Measurements from ENCODE around the gene MORN1. TPM values are rescaled to one million over a fixed set of nuclear protein-coding genes. Genes with fewer than 3 reads are reported as not detected.

MORN1 gene
- total RNA-seq, 4 donors from 2014 or later, result 5.7 to 9.7 (median 7.1) TPM

- H3K4me3 ChIP-seq (ENCODE audit: low read depth, poor library complexity, severe bottlenecking), result no peak overlapping the region
- TF ChIP-seq POLR2A (IDR thresholded peaks at IDR 0.05), result no peak
- no peak for TF ChIP-seq CTCF (IDR thresholded peaks at IDR 0.05)
- 66 to 71% methylated on average over 19 of the region's 19 CpGs for WGBS, 2 donors
- intact Hi-C loops (cut with DNase I; ENCODE audit: low total_unique reads), result no loop called here
- no peak for DNase-seq (ENCODE audit: low spot score in 2 of 2)
Observed at GRCh38 chr1:2403273-2403672, 11.9 kb upstream of the MORN1 start.

- 90 to 91% methylated on average over 22 of the region's 23 CpGs for WGBS, 2 donors
- TF ChIP-seq CTCF (IDR thresholded peaks at IDR 0.05), result no peak
- TF ChIP-seq POLR2A (IDR thresholded peaks at IDR 0.05), result no peak
- H3K4me3 ChIP-seq (ENCODE audit: low read depth, poor library complexity, severe bottlenecking), result no peak overlapping the region
- no peak for DNase-seq (ENCODE audit: low spot score in 2 of 2)
- intact Hi-C loops (cut with DNase I; ENCODE audit: low total_unique reads), result no loop called here
Observed at GRCh38 chr1:2402420-2402819, 11.1 kb upstream of the MORN1 start.

GRCh38 chr1:2400950-2401649 is 9.7 kb upstream of the MORN1 start:
- 81 to 88% methylated on average over 13 to 14 of the region's 14 CpGs for WGBS, 2 donors
- TF ChIP-seq POLR2A (IDR thresholded peaks at IDR 0.05) (no peak), CTCF (IDR thresholded peaks at IDR 0.05) (no peak)
- H3K4me3 ChIP-seq (ENCODE audit: low read depth, poor library complexity, severe bottlenecking), result no peak overlapping the region
- intact Hi-C loops (cut with DNase I; ENCODE audit: low total_unique reads), result no loop called here
- DNase-seq (ENCODE audit: low spot score in 2 of 2), result no peak

- WGBS, 2 donors, result 86 to 91% methylated on average over 10 of the region's 10 CpGs
- TF ChIP-seq CTCF (IDR thresholded peaks at IDR 0.05) (no peak), POLR2A (IDR thresholded peaks at IDR 0.05) (no peak)
- no peak overlapping the region for H3K4me3 ChIP-seq (ENCODE audit: low read depth, poor library complexity, severe bottlenecking)
- no peak for DNase-seq (ENCODE audit: low spot score in 2 of 2)
- intact Hi-C loops (cut with DNase I; ENCODE audit: low total_unique reads), result no loop called here
Observed at GRCh38 chr1:2400576-2400909, 9.2 kb upstream of the MORN1 start.

GRCh38 chr1:2399890-2400575 is 8.7 kb upstream of the MORN1 start:
- 83 to 84% methylated on average over 14 to 17 of the region's 22 CpGs for WGBS, 2 donors
- intact Hi-C loops (cut with DNase I; ENCODE audit: low total_unique reads), result no loop called here

More at GRCh38 chr1:2399890-2400575, 8.7 kb upstream of the MORN1 start:
- DNase-seq (ENCODE audit: low spot score in 2 of 2), result no peak
- TF ChIP-seq CTCF (IDR thresholded peaks at IDR 0.05) (no peak), POLR2A (IDR thresholded peaks at IDR 0.05) (no peak)
- no peak overlapping the region for H3K4me3 ChIP-seq (ENCODE audit: low read depth, poor library complexity, severe bottlenecking)
